Loucy (cell line): ENCODE data around the gene TMEM87A.

ENCODE experiments used
- H2AFZ ChIP-seq: fragments of 200-600 bp; sonication (generic); 2 replicates; pipeline ENCODE4 v1.6.0; 2016; ENCODE audit warnings: antibody characterized with exemption, mild to moderate bottlenecking, low read length, moderate library complexity
- H3F3A ChIP-seq: fragments of 200-600 bp; 2 replicates; pipeline ENCODE4 v1.6.0; 2016; ENCODE audit warnings: antibody characterized with exemption, low read depth, mild to moderate bottlenecking
- H3K27me3 ChIP-seq: fragments of 200-600 bp; sonication (generic); 2 replicates; pipeline ENCODE4 v1.6.1; 2014; ENCODE audit warnings: low read length, mild to moderate bottlenecking; ENCODE audit not compliant: insufficient read depth, poor library complexity, severe bottlenecking
- H3K36me3 ChIP-seq: fragments of 200-600 bp; sonication (generic); 2 replicates; pipeline ENCODE4 v1.6.1; 2016; ENCODE audit warnings: low read length; ENCODE audit not compliant: insufficient read depth
- H3K4me1 ChIP-seq: fragments of 200-600 bp; sonication (generic); 2 replicates; pipeline ENCODE4 v1.5.1; 2014; ENCODE audit warnings: low read length, mild to moderate bottlenecking; ENCODE audit not compliant: insufficient read depth, poor library complexity, severe bottlenecking
- H3K4me2 ChIP-seq: fragments of 200-600 bp; sonication (generic); 2 replicates; pipeline ENCODE4 v1.6.0; 2014; ENCODE audit warnings: antibody characterized with exemption, low read length, low read depth, mild to moderate bottlenecking; ENCODE audit not compliant: poor library complexity, severe bottlenecking
- H3K4me3 ChIP-seq: fragments of 200-600 bp; sonication (generic); 2 replicates; pipeline ENCODE4 v1.5.1; 2014; ENCODE audit warnings: low read length, mild to moderate bottlenecking, mixed read lengths; ENCODE audit not compliant: poor library complexity, severe bottlenecking
- H3K79me2 ChIP-seq: fragments of 200-600 bp; sonication (generic); 2 replicates; pipeline ENCODE4 v1.6.1; 2014; ENCODE audit warnings: low read length; ENCODE audit not compliant: insufficient read depth
- H3K9ac ChIP-seq: fragments of 200-600 bp; sonication (generic); 2 replicates; pipeline ENCODE4 v1.6.0; 2014; ENCODE audit warnings: mild to moderate bottlenecking, low read depth, low read length, moderate library complexity; ENCODE audit not compliant: poor library complexity, severe bottlenecking
- H3K9me2 ChIP-seq: fragments of 200-600 bp; sonication (generic); replicated peaks from 2 replicates; pipeline ENCODE4 v1.6.1; 2016; ENCODE audit warnings: low read depth, low read length, mixed read lengths
- H3K9me3 ChIP-seq: fragments of 200-600 bp; sonication (generic); 2 replicates; pipeline ENCODE4 v1.6.1; 2014; ENCODE audit warnings: mild to moderate bottlenecking, antibody characterized with exemption, low read length, low read depth; ENCODE audit not compliant: insufficient read depth
- H4K20me1 ChIP-seq: fragments of 200-600 bp; sonication (generic); 2 replicates; pipeline ENCODE4 v1.6.0; 2014; ENCODE audit warnings: antibody characterized with exemption, low read length, mild to moderate bottlenecking; ENCODE audit not compliant: insufficient read depth, poor library complexity, severe bottlenecking
- CTCF ChIP-seq: fragments of 200-600 bp; sonication (generic); conservative IDR thresholded peaks from 2 replicates; pipeline ENCODE4 v1.5.1; 2014; ENCODE audit warnings: mild to moderate bottlenecking, antibody characterized with exemption, low read length
- EZH2phosphoT487 ChIP-seq: fragments of 200-600 bp; IDR thresholded peaks from 2 replicates; pipeline ENCODE4 v1.6.1; 2018; ENCODE audit warnings: antibody characterized with exemption, mild to moderate bottlenecking, moderate library complexity, borderline replicate concordance

The TMEM87A gene

GRCh38 chr15:42172475-42172874, 100.8 kb downstream of the TMEM87A start:
- Histone ChIP-seq H3K9ac (no peak overlapping the region), H2AFZ (no peak overlapping the region), H3K4me1 (no peaks in the 10 kb centered on the region), H3K36me3 (peaks cover 68% of the 10 kb centered on the region; the same call in 1 of the 2 replicates), H3F3A (no peaks in the 10 kb centered on the region), H4K20me1 (no peaks in the 10 kb centered on the region), H3K27me3 (no peaks in the 10 kb centered on the region), H3K79me2 (no peaks in the 10 kb centered on the region), H3K9me3 (no peaks in the 10 kb centered on the region), H3K4me2 (no peak overlapping the region), H3K4me3 (no peak overlapping the region), H3K9me2 (no peaks in the 10 kb centered on the region)
- TF ChIP-seq CTCF, result no peak
- TF ChIP-seq EZH2phosphoT487, result no peak

- no peak for TF ChIP-seq EZH2phosphoT487
- TF ChIP-seq CTCF, result no peak
- Histone ChIP-seq H3K4me2 (no peak overlapping the region), H4K20me1 (no peaks in the 10 kb centered on the region), H3K4me1 (no peaks in the 10 kb centered on the region), H3K27me3 (no peaks in the 10 kb centered on the region), H2AFZ (no peak overlapping the region), H3F3A (no peaks in the 10 kb centered on the region), H3K79me2 (no peaks in the 10 kb centered on the region), H3K36me3 (peaks cover 72% of the 10 kb centered on the region; the same call in 1 of the 2 replicates), H3K9me3 (no peaks in the 10 kb centered on the region), H3K9me2 (no peaks in the 10 kb centered on the region), H3K4me3 (no peak overlapping the region), H3K9ac (no peak overlapping the region)
Observed at GRCh38 chr15:42171795-42172194, 101.4 kb downstream of the TMEM87A start.

- TF ChIP-seq CTCF, result no peak
- TF ChIP-seq EZH2phosphoT487, result no peak
- H3K4me2 ChIP-seq, result no peak overlapping the region
- H3K79me2 ChIP-seq, result no peaks in the 10 kb centered on the region
- H3K27me3 ChIP-seq, result no peaks in the 10 kb centered on the region
- H3F3A ChIP-seq, result no peaks in the 10 kb centered on the region
- no peak overlapping the region for H3K4me3 ChIP-seq
- H3K9me2 ChIP-seq, result no peaks in the 10 kb centered on the region
- no peaks in the 10 kb centered on the region for H3K4me1 ChIP-seq
- peaks cover 78% of the 10 kb centered on the region; the same call in 1 of the 2 replicates for H3K36me3 ChIP-seq
- no peak overlapping the region for H3K9ac ChIP-seq
- no peaks in the 10 kb centered on the region for H3K9me3 ChIP-seq
- H4K20me1 ChIP-seq, result no peaks in the 10 kb centered on the region
- no peak overlapping the region for H2AFZ ChIP-seq
Observed at GRCh38 chr15:42171122-42171521, 102.1 kb downstream of the TMEM87A start.
